Skeletal muscle cell (primary cell): ENCODE data around the gene MTHFD2.

Experiments
- DNase-seq: peaks from one replicate; pipeline ENCODE4 v3.0.0-alpha.2; 2010; ENCODE audit warnings: low read depth
- H3K4me3 ChIP-seq: 2 replicates; pipeline ENCODE4 v1.5.1; 2011; ENCODE audit warnings: low read depth, mild to moderate bottlenecking, control low read depth, low read length, moderate library complexity

Gene MTHFD2

DNA sequence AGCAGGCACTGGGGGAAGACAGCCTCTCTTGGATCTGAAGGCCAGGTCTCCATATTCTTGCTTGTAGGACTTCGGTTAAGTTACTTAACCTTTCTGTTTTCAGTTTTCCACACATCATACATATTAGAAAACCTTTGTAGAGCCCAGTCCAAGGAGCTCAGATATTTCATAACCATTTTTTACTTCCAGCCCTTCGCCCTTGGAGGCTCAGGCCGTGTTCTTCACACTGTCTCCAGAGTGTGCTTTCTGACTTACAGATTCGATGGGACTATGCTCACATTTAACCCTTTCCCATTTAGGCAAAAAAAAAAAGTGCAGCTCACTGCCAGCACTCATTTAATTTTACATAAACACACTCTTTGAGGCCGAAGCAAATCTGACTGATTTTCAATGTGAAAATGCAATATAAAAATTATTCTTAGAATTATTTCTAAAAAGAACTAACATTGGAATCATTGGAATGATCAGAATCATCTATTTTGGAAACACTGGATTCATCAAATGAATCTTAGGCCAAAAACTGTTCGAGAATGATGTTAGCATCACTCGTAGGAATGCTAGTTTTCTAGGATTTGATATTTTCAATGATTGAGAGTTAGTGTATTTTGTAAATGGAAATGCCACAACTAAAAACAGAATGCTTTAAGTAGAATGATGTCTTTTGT lies 55.0 kb downstream of the MTHFD2 start:
- H3K4me3 ChIP-seq: no peak overlapping the region
- DNase-seq: no peak

DNA sequence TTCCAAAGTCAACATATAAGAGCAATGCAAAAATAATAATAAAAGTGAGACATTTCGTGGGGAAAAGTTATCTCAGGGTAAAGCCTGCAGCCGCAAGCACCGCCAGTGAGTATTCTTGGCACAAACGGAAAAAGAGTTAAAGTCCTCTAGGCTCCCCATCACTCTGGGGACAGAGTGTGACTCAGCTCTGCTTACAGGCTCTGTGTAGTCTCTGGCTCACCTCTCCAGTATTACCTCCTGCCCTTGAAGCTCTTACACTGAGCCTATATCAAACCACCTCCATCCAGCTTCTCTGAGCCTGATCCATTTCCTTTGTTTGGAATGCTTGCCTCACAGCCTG lies 55.5 kb downstream of the MTHFD2 start:
- no peak overlapping the region for H3K4me3 ChIP-seq
- peak; percentile 28 for DNase-seq

DNA sequence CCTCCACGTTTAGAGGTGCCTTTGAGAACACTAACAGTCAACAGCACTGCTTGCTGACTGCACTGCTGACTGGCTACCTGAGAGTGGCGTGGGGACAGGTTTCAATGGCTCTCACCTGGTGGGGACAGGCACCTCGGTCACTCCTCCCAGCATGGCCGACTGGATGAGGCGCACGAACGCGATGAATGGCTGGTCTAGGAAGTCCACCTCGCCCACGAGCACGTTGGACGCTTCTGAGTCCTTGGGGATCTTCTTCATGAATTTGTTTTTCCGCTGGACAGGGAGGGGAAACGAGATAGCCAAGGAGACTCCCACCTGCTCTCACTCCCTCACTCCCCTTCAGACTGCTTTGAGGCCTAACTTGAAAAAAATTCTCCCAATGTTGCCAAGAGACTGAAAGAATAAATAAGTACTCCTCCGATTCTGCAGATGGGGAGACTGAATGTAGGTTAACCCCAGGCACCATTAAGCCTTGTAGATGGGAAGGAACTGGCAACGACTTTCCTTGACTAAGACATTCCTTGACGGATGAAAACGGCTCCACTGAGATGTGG lies 57.3 kb downstream of the MTHFD2 start:
- no peak overlapping the region for H3K4me3 ChIP-seq
- no peak for DNase-seq

GRCh38 chr2:74259191-74259590 lies 60.8 kb downstream of the MTHFD2 start:
- H3K4me3 ChIP-seq: no peak overlapping the region
- DNase-seq: no peak

- H3K4me3 ChIP-seq: no peak overlapping the region
- no peak for DNase-seq
These were observed 61.3 kb downstream of the MTHFD2 start for GRCh38 chr2:74259733-74260132.

DNA sequence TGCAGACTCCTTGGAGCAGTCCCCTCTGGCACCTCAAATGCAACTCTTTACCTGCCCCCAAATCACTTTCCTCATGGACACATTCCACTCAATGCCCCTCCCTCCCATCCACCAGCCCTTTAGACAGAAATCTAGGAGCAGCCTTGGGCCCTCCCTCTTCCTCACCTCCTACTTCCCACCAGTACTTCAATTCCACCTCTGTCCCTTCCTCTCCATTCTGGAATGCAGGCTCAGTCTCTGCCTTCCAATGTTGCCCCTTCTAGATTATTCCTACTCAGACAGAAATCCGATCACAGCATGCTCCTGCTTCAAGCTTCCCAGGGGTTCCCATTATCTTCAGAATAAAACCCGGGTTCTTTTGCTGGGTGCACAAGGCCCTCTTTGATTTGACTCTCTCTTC lies 62.1 kb downstream of the MTHFD2 start:
- no peak overlapping the region for H3K4me3 ChIP-seq
- no peak for DNase-seq

- no peak for DNase-seq
- no peak overlapping the region for H3K4me3 ChIP-seq
These were observed 62.9 kb downstream of the MTHFD2 start for GRCh38 chr2:74261204-74261864.

DNA sequence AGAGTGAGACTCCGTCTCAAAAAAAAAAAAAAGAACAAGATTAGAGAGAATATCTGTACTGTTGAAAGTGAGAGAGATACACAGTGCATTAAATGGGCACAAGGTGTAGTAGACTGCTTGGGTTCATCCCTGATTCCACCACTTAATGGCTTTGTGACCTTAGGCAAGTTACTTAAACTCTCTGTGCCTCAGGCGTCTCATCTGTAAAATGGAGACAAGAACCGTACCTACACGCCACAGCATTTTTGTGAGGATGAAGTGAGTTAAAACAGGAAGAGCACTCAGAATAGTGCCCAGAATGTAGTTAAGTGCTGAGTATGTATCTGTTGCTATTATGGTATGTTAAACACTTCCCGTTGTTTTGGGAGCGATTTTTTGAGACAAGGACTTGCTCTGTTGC lies 64.3 kb downstream of the MTHFD2 start:
- no peak for DNase-seq
- no peak overlapping the region for H3K4me3 ChIP-seq

DNA sequence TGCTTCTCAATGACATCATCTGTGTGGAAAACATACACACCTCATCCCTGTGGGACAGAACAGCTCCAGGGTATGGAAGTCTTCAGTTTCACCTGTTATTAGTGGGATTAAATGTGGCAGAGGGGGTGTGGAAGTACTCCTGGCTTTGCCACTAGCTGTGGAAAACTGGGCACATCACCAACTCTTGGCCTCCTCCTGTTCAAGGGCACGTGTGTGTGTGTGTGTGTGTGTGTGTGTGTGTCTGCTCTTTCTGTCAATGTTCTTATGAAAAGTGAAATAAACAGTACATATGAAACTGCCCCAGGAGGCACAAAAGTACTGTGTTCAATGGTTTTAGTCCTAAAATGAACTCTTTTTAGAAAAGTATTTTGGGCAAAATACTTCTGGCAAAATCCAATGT lies 65.9 kb downstream of the MTHFD2 start:
- no peak overlapping the region for H3K4me3 ChIP-seq
- no peak for DNase-seq

DNA sequence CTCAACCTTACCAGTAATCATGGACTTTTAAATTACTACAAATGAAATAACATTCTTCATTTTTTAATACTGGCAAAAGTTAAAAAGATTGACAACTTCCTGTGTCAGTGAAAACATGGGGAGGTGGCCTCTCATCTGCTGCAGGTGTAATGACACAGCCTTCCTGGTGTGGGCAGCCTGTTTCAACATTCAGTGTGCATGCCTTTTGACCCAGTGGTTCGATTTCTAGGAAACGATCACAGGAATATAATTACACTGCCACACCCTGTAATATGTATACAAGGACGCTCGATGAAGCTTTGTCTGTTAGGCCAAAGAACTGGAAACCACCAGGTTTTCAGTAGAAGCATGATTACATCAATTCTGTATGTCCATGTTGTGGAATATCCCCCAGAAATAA lies 68.7 kb downstream of the MTHFD2 start:
- DNase-seq: no peak
- H3K4me3 ChIP-seq: no peak overlapping the region
